Activated T-helper 1 cell treated with Interleukin-2 at 50 U/mL for 16 hours (primary cell): ENCODE data around the gene TUBB8B.
"Not testable (repeated sequence)": the region's sequence is repeated elsewhere in the genome, so short reads cannot be mapped to it uniquely, and the experiment has no call there.

Source experiments
- DNase-seq: peaks from one replicate; pipeline ENCODE4 v3.0.0-alpha.2; 2020; ENCODE audit warnings: low read depth

The TUBB8B gene

GRCh38 chr18:12773-13172 is 36.6 kb downstream of the TUBB8B start:
- not testable (repeated sequence) for DNase-seq

DNA sequence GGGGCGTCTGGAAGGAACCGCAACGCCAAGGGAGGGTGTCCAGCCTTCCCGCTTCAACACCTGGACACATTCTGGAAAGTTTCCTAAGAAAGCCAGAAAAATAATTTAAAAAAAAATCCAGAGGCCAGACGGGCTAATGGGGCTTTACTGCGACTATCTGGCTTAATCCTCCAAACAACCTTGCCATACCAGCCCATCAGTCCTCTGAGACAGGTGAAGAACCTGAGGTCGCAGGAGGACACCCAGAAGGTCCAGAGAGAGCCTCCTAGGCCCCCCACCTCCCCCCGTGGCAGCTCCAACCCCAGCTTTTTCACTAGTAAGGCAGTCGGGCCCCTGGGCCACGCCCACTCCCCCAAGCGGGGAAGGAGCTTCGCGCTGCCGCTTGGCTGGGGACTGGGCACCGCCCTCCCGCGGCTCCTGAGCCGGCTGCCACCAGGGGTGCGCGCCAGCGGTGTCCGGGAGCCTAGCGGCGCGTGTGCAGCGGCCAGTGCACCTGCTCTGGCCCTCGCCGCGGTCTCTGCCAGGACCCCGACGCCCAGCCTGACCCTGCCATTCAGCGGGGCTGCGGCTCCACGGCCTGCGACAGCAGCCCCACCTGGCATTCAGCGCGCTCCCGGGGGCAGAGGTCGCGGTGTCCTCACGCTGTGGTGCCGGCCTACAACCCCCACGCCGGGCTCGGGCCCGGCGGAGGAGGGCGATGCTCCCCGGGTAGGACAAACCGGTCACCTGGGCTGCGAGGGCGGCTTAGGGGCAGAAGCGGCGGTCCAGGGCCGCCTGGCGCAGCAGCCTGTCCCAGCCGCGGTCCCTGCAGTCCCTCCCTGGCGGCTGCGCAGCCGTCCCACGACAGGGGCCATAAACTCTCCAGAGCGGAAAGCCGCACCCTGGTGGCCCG is 37.8 kb downstream of the TUBB8B start:
- not testable (repeated sequence) for DNase-seq

- DNase-seq: not testable (repeated sequence)
Measured at GRCh38 chr18:10624-11184, 38.7 kb downstream of the TUBB8B start.

DNA sequence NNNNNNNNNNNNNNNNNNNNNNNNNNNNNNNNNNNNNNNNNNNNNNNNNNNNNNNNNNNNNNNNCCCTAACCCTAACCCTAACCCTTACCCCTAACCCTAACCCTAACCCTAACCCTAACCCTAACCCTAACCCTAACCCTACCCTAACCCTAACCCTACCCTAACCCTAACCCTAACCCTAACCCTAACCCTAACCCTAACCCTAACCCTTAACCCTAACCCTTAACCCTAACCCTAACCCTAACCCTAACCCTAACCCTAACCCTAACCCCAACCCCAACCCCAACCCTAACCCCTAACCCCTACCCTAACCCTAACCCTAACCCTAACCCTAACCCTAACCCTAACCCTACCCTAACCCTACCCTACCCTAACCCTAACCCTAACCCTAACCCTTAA is 39.5 kb downstream of the TUBB8B start:
- not testable (repeated sequence) for DNase-seq
